Neural cell (in vitro differentiated cells): ENCODE results near the gene RARRES2.
A peak's percentile ranks its signal among the peaks of the same experiment; 100 is the strongest.

Experiments
- EP300 ChIP-seq: fragments of 450-650 bp; conservative IDR thresholded peaks from 2 replicates; pipeline ENCODE4 v1.6.1; 2014; ENCODE audit warnings: antibody characterized with exemption, mild to moderate bottlenecking, moderate library complexity; ENCODE audit not compliant: poor library complexity, severe bottlenecking
- EZH2 ChIP-seq: fragments of 200-600, 300-800 bp; shearing (Covaris generic), sonication (generic); IDR thresholded peaks from 2 replicates; pipeline ENCODE4 v1.6.1; 2014; ENCODE audit warnings: antibody characterized with exemption, low read length, borderline replicate concordance, mild to moderate bottlenecking; ENCODE audit not compliant: insufficient read depth, poor library complexity, severe bottlenecking
- MXI1 ChIP-seq: fragments of 450-650 bp; conservative IDR thresholded peaks from 2 replicates; pipeline ENCODE4 v1.6.1; 2014; ENCODE audit warnings: antibody characterized with exemption, mild to moderate bottlenecking; ENCODE audit not compliant: poor library complexity, severe bottlenecking
- POLR2AphosphoS5 ChIP-seq: IDR thresholded peaks from 2 replicates; pipeline ENCODE4 v1.6.1; 2012
- RAD21 ChIP-seq: fragments of 450-650 bp; conservative IDR thresholded peaks from 2 replicates; pipeline ENCODE4 v1.6.1; 2014; ENCODE audit warnings: antibody characterized with exemption, mild to moderate bottlenecking, moderate library complexity
- SMC3 ChIP-seq: fragments of 450-650 bp; conservative IDR thresholded peaks from 2 replicates; pipeline ENCODE4 v1.6.1; 2014; ENCODE audit warnings: antibody characterized with exemption, mild to moderate bottlenecking, moderate library complexity; ENCODE audit not compliant: poor library complexity
- TAF1 ChIP-seq: IDR thresholded peaks from 2 replicates; pipeline ENCODE4 v1.6.1; 2012; ENCODE audit warnings: low read depth
- TF ChIP-seq, protein P1 (sequence below): fragments of 450-650 bp; IDR thresholded peaks from 2 replicates; pipeline ENCODE4 v1.5.1; 2014; ENCODE audit warnings: antibody characterized with exemption, mild to moderate bottlenecking, moderate library complexity; ENCODE audit not compliant: poor library complexity, severe bottlenecking
- TF ChIP-seq, protein P2 (sequence below): IDR thresholded peaks from 2 replicates; pipeline ENCODE4 v1.6.1; 2012; ENCODE audit warnings: borderline replicate concordance

DNA sequence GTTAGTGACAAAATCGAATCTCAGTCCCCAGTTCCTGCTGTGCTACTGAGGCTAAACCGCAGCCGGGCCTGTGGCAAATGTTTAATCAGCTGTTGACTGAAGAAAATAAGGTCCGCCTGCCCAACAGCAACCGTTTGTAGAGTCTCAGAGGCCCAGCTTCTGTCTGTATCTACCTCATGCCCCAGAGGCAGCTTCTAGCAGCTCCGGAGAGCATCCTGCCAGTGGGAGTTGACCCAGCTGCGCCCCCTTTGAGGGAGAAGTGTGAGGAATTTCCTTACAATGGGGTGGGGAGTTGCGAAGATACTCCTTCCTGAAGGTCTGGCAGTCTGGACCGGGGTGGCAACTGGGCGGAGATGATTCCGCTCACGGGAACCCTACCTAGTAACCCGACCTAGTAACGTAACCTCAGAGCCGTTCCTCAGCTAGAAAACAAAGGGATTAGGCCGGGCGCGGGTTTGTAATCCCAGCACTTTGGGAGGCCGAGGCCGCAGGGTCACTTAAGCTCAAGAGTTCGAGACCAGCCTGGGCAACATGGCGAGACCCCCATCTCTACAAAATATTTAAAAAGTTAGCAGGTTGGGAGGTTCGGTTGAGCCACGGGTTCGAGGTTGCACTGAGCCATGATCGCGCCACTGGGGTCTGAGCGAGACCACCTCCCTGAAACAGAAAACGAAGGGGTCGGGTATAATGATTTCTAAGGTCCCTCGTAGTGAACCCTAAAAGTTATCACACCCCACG is 36.9 kb upstream of the RARRES2 start:
- TF ChIP-seq POLR2AphosphoS5 (no peak), EZH2 (no peak), TAF1 (no peak), MXI1 (no peak), SMC3 (no peak), EP300 (no peak), RAD21 (no peak)
- TF ChIP-seq, protein P1, sequence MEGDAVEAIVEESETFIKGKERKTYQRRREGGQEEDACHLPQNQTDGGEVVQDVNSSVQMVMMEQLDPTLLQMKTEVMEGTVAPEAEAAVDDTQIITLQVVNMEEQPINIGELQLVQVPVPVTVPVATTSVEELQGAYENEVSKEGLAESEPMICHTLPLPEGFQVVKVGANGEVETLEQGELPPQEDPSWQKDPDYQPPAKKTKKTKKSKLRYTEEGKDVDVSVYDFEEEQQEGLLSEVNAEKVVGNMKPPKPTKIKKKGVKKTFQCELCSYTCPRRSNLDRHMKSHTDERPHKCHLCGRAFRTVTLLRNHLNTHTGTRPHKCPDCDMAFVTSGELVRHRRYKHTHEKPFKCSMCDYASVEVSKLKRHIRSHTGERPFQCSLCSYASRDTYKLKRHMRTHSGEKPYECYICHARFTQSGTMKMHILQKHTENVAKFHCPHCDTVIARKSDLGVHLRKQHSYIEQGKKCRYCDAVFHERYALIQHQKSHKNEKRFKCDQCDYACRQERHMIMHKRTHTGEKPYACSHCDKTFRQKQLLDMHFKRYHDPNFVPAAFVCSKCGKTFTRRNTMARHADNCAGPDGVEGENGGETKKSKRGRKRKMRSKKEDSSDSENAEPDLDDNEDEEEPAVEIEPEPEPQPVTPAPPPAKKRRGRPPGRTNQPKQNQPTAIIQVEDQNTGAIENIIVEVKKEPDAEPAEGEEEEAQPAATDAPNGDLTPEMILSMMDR = peak; percentile 48
- TF ChIP-seq, protein P2, sequence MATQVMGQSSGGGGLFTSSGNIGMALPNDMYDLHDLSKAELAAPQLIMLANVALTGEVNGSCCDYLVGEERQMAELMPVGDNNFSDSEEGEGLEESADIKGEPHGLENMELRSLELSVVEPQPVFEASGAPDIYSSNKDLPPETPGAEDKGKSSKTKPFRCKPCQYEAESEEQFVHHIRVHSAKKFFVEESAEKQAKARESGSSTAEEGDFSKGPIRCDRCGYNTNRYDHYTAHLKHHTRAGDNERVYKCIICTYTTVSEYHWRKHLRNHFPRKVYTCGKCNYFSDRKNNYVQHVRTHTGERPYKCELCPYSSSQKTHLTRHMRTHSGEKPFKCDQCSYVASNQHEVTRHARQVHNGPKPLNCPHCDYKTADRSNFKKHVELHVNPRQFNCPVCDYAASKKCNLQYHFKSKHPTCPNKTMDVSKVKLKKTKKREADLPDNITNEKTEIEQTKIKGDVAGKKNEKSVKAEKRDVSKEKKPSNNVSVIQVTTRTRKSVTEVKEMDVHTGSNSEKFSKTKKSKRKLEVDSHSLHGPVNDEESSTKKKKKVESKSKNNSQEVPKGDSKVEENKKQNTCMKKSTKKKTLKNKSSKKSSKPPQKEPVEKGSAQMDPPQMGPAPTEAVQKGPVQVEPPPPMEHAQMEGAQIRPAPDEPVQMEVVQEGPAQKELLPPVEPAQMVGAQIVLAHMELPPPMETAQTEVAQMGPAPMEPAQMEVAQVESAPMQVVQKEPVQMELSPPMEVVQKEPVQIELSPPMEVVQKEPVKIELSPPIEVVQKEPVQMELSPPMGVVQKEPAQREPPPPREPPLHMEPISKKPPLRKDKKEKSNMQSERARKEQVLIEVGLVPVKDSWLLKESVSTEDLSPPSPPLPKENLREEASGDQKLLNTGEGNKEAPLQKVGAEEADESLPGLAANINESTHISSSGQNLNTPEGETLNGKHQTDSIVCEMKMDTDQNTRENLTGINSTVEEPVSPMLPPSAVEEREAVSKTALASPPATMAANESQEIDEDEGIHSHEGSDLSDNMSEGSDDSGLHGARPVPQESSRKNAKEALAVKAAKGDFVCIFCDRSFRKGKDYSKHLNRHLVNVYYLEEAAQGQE = no peak
